NK-92 treated with Interleukin-12 subunit alpha and Interleukin-12 subunit beta, amount 100 ng/mL, for 24 hours (cell line): ENCODE data around the gene WNT3A.
"Not testable (repeated sequence)": the region's sequence is repeated elsewhere in the genome, so short reads cannot be mapped to it uniquely, and the experiment has no call there.

Experiments used
- DNase-seq: peaks from one replicate; lab custom pipeline; 2025; lab: John Stamatoyannopoulos, UW

Gene WNT3A

GRCh38 chr1:228006786-228007048, at the start of gene WNT3A:
Gene WNT3A (plus strand): TSS chr1:228006998. CDS start chr1:228007129, 131 bp downstream.
- no peak for DNase-seq

GRCh38 chr1:227958617-227959324, 48.0 kb upstream of the WNT3A start:
- no peak for DNase-seq

DNA sequence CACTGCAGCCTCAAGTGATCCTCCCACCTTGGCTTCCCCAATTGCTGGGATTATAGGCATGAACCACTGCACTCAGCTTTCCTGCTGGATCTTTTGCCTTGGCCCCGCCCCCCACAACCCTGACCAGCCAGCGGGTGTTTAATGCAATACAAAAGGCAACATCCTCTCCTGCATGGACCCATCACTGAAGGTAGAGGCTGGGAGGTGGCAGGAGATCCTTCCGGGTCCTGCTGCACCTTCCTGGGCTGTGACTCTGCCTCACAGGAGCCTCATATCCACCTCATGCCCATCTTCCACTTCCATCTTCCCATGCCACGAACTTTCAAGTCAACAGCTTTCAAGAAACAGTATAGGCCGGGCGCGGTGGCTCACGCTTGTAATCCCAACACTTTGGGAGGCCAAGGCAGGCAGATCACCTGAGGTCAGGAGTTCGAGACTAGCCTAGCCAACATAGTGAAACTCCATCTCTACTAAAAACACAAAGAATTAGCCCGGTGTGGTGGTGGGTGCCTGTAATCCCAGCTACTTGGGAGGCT, 47.4 kb upstream of the WNT3A start:
- DNase-seq = no peak

- DNase-seq = no peak
Observed at GRCh38 chr1:227961651-227962466, 44.9 kb upstream of the WNT3A start.

- not testable (repeated sequence) for DNase-seq
Observed at GRCh38 chr1:227966733-227967132, 40.1 kb upstream of the WNT3A start.

GRCh38 chr1:227967815-227968214, 39.0 kb upstream of the WNT3A start:
- not testable (repeated sequence) for DNase-seq

DNA sequence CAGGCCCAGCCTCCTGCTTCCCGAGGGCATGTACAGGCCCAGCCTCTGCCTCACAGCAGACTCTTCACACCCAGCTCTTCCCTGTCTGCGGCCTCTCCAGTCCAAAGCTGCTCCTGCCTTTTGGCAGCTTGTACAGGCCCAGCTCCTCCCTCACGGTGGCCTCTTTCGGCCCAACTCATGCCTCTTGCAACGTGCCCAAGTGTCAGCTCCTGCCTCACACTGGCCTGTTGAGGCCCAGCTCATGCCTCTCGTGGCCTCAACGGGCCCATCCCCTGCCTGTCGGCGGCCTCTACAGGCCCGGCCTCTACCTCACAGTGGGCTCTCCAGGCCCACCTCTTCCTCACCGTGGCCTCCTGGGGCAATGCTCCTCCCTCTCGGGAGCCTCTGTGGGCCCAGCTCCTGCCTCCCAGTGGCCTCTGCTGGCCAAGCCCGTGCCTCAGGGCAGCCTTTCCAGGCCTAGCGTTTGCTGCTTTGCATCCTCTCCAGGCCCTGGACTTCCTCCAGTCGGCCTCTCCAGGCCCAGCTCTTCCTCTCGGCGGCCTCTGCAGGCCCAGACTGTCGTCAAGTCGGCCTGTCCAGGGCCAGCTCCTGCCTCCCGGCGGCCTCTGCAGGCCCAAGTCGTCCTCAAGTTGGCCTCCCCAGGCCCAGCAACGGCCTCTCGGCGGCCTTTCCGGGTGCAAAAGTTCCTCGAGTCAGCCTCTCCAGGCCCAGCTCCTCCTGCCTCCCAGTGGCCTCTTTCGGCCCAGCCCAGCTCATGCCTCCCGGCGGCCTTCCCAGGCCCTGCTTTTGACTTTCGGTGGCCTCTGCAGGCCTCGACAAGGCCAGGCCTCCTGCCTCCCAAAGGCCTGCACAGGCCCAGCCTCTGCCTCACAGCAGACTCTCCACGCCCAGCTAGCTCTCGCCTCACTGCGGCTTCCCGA, 36.5 kb upstream of the WNT3A start:
- DNase-seq = not testable (repeated sequence)

- DNase-seq = not testable (repeated sequence)
Observed at GRCh38 chr1:227971216-227971615, 35.6 kb upstream of the WNT3A start.

GRCh38 chr1:227971643-227972282, 35.0 kb upstream of the WNT3A start:
- DNase-seq = not testable (repeated sequence)

DNA sequence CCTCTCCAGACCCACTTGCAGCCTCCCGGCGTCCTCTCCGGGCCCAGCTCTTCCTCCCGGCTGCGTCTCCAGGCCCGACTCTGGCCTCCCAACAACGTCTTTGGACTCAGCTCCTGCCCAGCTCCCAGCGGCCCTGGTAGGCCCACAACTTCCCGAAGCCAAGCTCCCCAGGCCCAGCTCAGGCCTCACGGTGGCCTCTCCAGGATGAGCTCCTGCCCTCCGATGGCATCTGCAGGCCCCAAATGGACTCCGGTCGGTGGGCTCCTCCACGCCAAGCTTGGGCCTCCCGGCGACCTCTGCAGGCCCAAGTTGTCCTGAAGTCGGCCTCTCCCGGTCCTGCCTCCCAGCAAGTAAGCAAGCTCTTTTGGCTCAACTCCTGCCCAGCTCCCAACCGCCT, 34.5 kb upstream of the WNT3A start:
- DNase-seq = not testable (repeated sequence)

- not testable (repeated sequence) for DNase-seq
Observed at GRCh38 chr1:227972843-227973374, 33.9 kb upstream of the WNT3A start.

- not testable (repeated sequence) for DNase-seq
Observed at GRCh38 chr1:227973724-227974288, 33.0 kb upstream of the WNT3A start.

DNA sequence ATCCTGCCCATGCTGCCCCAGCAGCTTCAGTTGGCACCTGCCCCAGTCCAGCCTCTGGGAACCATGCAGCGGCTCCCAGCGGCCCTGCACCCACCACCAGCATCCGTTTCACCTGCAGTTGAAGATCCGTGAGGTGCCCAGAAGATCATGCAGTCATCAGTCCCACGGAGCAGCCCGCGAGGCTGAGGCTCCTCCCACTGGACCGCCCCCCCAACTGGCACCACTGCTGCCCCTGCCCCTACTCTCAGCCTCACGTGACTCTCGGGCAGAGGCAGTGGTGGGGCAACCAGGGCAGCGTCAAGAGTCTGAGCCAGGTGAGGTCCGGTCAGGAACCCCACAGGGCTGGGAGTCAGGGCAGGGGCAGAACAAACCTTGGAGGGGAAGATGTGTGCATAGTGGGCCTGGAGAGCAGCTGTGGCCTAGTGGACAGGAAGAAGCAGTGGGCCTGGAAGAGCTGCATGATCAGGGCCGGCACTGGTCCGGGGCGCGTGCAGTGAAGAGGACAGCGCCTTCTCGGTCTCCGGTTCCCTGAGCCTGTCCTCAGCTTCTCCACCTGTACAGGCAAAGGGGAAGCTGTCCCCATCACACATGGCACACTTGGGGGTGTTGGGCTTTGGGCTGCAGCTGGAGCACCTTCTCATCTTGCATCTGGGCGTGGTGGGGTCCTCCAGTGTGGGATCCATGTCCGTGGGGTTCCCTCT, 31.1 kb upstream of the WNT3A start:
- not testable (repeated sequence) for DNase-seq

DNA sequence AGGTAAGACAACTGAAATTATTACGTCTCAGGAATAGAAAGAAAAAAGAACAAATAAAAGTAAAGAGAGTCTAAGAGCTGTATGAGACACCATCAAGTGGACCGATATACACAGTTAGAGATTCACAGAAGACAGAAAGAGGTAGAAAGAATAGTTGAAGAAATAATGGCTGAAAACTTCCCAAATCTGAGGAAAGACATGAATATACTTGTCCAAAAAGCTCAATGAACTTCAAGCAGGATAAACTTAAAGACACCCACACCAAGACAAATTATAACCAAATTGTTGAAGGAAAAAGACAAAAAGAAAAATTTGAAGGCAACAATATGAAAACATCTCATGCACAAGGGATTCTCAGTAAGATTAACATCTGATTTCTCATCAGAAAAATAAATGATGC, 19.6 kb upstream of the WNT3A start:
- no peak for DNase-seq

GRCh38 chr1:227994632-227995300, 12.0 kb upstream of the WNT3A start:
- DNase-seq = no peak

DNA sequence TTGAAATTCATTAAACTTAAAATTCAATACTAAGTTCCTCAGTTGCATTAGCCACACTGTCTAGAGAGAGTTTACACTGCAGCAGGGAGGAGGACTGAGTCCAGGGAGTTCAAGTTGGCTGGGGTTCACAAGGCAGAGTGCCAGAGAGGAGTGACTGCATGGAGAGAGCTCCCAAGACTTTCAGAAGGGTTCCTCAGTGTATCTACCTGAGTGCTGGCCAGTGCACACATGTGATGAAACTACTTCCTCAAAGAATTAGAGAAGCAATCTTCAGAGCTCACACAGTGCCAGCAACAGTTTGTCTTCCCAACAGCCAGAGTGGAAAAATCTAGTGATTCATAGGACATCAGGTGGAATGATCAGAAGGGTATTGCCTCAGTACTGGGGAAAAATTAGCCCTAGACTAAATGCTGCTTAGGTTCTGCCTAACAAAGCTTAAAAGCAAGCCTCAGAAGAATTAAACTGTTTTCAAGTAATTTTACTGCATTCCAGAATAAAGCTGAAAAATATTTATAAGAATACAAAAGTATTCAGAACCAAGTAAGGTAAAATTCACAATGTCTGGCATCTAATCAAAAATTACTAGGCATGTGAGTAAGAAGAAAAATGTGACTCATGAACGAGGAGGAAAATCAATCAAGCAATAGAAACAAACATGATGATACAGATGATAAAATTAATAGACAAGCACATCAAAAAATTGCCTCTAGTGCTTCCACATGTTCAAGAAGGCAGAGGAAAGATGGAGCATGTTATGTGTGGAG, 10.4 kb upstream of the WNT3A start:
- no peak for DNase-seq

GRCh38 chr1:227998374-227999055, 8.3 kb upstream of the WNT3A start:
- no peak for DNase-seq
